Thoracic aorta (tissue), 2 donors: ENCODE data around the gene ADGRE2. TPM values are rescaled to one million over a fixed set of nuclear protein-coding genes. Genes with fewer than 3 reads are reported as not detected.

Experiments
- ATAC-seq: fragments of 150-250 bp; one replicate; pipeline ENCODE4 v1.8.0; 2017; ENCODE audit warnings: low read depth; ENCODE audit not compliant: insufficient number of reproducible peaks, low FRiP score
- DNase-seq: peaks from one replicate; pipeline ENCODE4 v3.0.0-alpha.2; 2020; ENCODE audit warnings: low spot score
- H3K27ac ChIP-seq, 2 donors: fragments of 200-600 bp; sonication (generic); 1 replicate in 1 of 2; 2 replicates in 1 of 2; pipeline ENCODE4 v1.5.1; 2016; ENCODE audit warnings: mild to moderate bottlenecking in 2 of 2, moderate library complexity in 2 of 2
- H3K27me3 ChIP-seq: fragments of 200-600 bp; sonication (generic); replicated peaks from 2 replicates; pipeline ENCODE4 v1.6.0; 2016; ENCODE audit warnings: mild to moderate bottlenecking; ENCODE audit not compliant: insufficient read depth
- H3K36me3 ChIP-seq: fragments of 200-600 bp; sonication (generic); one replicate; pipeline ENCODE4 v1.5.1; 2016
- H3K4me1 ChIP-seq, 2 donors: fragments of 200-600 bp; sonication (generic); 1 replicate in 1 of 2; 2 replicates in 1 of 2; pipeline versions ENCODE4 v1.5.1 to v1.6.0; 2016; ENCODE audit warnings: low read depth in 2 of 2, mild to moderate bottlenecking in 1 of 2; ENCODE audit not compliant: control insufficient read depth in 1 of 2
- H3K4me3 ChIP-seq: fragments of 200-600 bp; sonication (generic); 2 replicates; pipeline ENCODE4 v1.5.1; 2016; ENCODE audit warnings: mild to moderate bottlenecking
- H3K9me3 ChIP-seq: fragments of 200-600 bp; sonication (generic); 2 replicates; pipeline ENCODE4 v1.5.1; 2016
- CTCF ChIP-seq: fragments of 200-600 bp; sonication (generic); IDR thresholded peaks from one replicate; pipeline ENCODE4 v1.5.1; 2019; ENCODE audit warnings: antibody characterized with exemption
- total RNA-seq, 2 donors: library from RNA; depleted of rRNA; stranded (reverse); fragments of >200 nt; gene quantifications; one replicate each; pipeline versions ENCODE4 v1.1.0 to v1.2.3, GENCODE V29; 2016

ADGRE2 gene
- total RNA-seq, 2 donors from 2014 or later: 8.3 to 9.9 TPM

GRCh38 chr19:14762111-14762510 lies 16.2 kb downstream of the ADGRE2 start:
- Histone ChIP-seq H3K4me1 (no peaks in the 10 kb centered on the region), H3K36me3 (no peaks in the 10 kb centered on the region), H3K27ac (no peak overlapping the region), H3K27me3 (no peaks in the 10 kb centered on the region), H3K9me3 (no peaks in the 10 kb centered on the region), H3K4me3 (no peak overlapping the region)
- ATAC-seq: no peak
- TF ChIP-seq CTCF: no peak
- no peak for DNase-seq

GRCh38 chr19:14761607-14762006 lies 16.8 kb downstream of the ADGRE2 start:
- Histone ChIP-seq H3K36me3 (no peaks in the 10 kb centered on the region), H3K27ac (no peak overlapping the region), H3K4me1 (no peaks in the 10 kb centered on the region), H3K9me3 (no peaks in the 10 kb centered on the region), H3K4me3 (no peak overlapping the region), H3K27me3 (no peaks in the 10 kb centered on the region)
- no peak for DNase-seq
- TF ChIP-seq CTCF: no peak
- ATAC-seq: no peak

- H3K27ac ChIP-seq: no peak overlapping the region
- H3K27me3 ChIP-seq: no peaks in the 10 kb centered on the region
- H3K9me3 ChIP-seq: no peaks in the 10 kb centered on the region
- no peak for DNase-seq
- TF ChIP-seq CTCF: no peak
- H3K4me3 ChIP-seq: no peak overlapping the region
- no peaks in the 10 kb centered on the region for H3K4me1 ChIP-seq
- H3K36me3 ChIP-seq: no peaks in the 10 kb centered on the region
- ATAC-seq: no peak
Observed at GRCh38 chr19:14758816-14759215, 19.5 kb downstream of the ADGRE2 start.

GRCh38 chr19:14748601-14749000 lies 29.8 kb downstream of the ADGRE2 start:
- DNase-seq (no peak), ATAC-seq (no peak)
- H3K27ac ChIP-seq: no peak overlapping the region
- H3K9me3 ChIP-seq: no peaks in the 10 kb centered on the region
- no peak overlapping the region for H3K4me3 ChIP-seq
- H3K36me3 ChIP-seq: no peaks in the 10 kb centered on the region
- no peaks in the 10 kb centered on the region for H3K27me3 ChIP-seq
- no peaks in the 10 kb centered on the region for H3K4me1 ChIP-seq
- TF ChIP-seq CTCF: no peak

GRCh38 chr19:14746886-14747285 lies 31.5 kb downstream of the ADGRE2 start:
- DNase-seq: no peak
- Histone ChIP-seq H3K4me1 (no peaks in the 10 kb centered on the region), H3K27me3 (no peaks in the 10 kb centered on the region), H3K4me3 (no peak overlapping the region), H3K27ac (no peak overlapping the region), H3K36me3 (no peaks in the 10 kb centered on the region), H3K9me3 (no peaks in the 10 kb centered on the region)
- TF ChIP-seq CTCF: no peak
- ATAC-seq: no peak
